Stimulated activated CD8-positive, alpha-beta memory T cell treated with anti-CD3 and anti-CD28 coated beads, Interleukin-15, amount 100 ng/mL, for 24 hours (primary cell): ENCODE data around the gene MXRA5.
"Not testable (repeated sequence)": the region's sequence is repeated elsewhere in the genome, so short reads cannot be mapped to it uniquely, and the experiment has no call there.

Experiments
- DNase-seq: peaks from one replicate; pipeline ENCODE4 v3.0.0-alpha.2; 2020; ENCODE audit warnings: low read depth

The MXRA5 gene

GRCh38 chrX:3343569-3343968 is 2.9 kb downstream of the MXRA5 start:
- not testable (repeated sequence) for DNase-seq

- no peak for DNase-seq
Observed at GRCh38 chrX:3340016-3340415, 6.4 kb downstream of the MXRA5 start.

- no peak for DNase-seq
Observed at GRCh38 chrX:3326681-3327080, 19.8 kb downstream of the MXRA5 start.

- no peak for DNase-seq
Observed at GRCh38 chrX:3320471-3321046, 25.9 kb downstream of the MXRA5 start.

DNA sequence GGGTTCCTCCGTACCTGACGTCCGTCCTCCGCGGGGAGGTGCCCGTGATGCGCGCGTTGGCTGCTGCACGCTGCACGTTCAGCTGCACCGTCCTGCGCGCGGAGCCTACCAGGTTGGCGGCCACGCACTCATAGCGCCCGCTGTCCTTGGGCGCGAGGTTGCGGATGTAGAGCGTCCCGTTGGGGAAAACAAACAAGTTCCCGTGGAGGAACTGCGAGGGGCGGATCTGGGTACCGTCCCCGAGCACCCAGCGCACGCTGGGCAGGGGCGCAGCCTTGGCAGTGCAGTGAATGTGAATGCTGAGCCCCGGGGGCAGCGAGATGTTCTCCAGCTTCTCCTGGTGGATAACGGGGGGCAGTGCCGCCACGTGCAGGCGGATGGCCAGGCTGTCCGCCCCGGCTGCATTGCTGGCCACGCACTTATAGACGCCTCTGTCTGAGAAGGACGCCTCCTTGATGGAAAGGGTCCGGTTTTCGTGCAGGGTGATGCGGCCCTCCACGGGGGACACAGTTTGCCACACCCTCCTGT is 29.2 kb downstream of the MXRA5 start:
- DNase-seq: no peak

- DNase-seq: no peak
Observed at GRCh38 chrX:3312109-3312508, 34.3 kb downstream of the MXRA5 start.

DNA sequence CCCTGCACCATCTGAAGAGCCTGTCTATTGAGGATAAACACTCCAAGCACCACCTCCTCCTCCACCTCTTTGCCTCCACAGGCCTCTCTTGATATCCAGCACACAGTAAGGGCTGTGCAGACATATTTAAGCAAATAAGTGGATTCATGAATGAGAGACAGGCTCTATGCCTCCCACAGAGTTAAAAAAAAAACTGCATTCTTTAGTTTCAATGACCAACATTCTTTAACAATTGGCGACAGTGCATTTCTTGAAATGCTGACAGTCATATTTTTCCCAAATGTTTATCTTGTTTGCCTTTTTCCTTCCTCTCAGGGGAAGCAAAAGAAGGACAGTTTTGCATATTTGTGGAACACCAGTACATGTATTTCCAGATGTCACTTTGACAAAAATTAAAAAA is 38.6 kb downstream of the MXRA5 start:
- DNase-seq: no peak

GRCh38 chrX:3299636-3300035 is 46.8 kb downstream of the MXRA5 start:
- no peak for DNase-seq

GRCh38 chrX:3295731-3296130 is 50.7 kb downstream of the MXRA5 start:
- DNase-seq: no peak

DNA sequence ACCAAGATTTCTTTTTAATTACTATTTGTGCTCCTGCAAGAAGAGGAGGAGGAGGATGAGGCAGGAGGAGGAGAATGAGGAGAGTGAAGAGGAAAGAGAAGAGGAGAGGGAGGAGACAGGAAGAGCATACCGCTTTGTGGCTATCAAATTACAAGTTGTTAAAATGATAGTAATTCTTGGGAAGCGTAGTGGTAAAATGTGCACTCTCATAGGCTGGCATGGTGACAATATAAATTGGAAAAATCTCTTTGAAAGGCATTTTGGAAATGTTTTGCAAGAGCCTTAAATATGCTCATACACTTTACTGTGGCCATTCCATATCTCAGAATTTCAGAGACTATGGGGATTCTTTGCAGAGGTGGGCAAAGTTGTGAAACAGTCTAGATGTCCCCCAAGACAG is 53.2 kb downstream of the MXRA5 start:
- no peak for DNase-seq

- DNase-seq: no peak
Observed at GRCh38 chrX:3290561-3290960, 55.9 kb downstream of the MXRA5 start.

DNA sequence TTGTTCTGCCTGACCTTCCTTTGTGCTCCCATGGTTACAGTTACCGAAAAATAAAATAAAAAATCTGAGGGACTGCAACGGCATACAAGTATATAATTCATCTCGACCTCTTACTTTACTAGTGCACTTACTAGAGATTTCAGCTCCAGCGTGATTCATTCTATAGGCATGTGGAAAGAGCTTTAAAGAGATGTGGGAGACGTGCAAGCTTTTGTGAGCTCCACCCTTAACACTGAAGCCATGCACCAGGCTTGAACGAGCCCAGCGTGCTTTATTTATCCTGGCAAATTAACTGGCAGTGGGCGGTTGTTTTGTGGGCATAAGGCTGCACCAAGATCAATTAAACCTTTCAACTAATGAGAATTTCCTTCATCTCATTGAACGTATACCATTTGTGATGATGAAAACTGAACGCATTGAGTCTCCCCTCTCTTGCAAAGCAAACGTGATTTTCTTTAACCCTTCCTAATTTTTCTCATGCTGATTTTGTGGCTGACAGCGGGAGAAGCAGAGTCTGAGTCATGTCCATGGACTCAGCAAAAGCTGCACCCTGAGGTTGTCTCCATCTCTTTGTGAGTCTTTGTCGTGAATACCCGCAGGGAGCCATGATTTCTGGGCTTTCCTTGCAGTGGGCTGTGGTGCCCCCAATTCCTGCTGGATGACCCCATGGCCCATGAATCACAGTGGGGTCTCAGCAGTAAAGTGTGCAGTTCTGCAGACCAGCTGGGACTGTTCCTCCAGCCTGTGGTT is 60.1 kb downstream of the MXRA5 start:
- DNase-seq: no peak

DNA sequence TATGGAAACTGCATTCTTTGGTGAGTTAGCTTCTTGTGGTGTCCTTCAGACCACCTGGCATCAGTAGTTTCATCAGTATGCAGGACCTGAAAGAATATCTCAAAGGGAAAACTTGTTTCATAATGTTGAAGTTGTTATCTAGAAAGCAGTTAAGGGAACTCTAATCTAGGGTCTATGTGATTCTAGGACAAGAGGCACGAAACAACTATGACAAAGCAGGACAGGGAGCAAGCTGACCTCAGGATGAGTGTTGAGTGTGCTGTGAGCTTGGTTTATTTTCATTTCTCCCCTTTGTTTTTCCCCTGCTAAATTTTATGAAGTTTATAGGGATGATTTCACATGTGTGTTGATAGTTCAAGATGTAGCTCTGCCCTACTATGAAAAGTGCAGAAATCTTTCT is 65.7 kb downstream of the MXRA5 start:
- DNase-seq: no peak

- not testable (repeated sequence) for DNase-seq
Observed at GRCh38 chrX:3273668-3274067, 72.8 kb downstream of the MXRA5 start.

- DNase-seq: no peak
Observed at GRCh38 chrX:3271834-3272186, 74.6 kb downstream of the MXRA5 start.

DNA sequence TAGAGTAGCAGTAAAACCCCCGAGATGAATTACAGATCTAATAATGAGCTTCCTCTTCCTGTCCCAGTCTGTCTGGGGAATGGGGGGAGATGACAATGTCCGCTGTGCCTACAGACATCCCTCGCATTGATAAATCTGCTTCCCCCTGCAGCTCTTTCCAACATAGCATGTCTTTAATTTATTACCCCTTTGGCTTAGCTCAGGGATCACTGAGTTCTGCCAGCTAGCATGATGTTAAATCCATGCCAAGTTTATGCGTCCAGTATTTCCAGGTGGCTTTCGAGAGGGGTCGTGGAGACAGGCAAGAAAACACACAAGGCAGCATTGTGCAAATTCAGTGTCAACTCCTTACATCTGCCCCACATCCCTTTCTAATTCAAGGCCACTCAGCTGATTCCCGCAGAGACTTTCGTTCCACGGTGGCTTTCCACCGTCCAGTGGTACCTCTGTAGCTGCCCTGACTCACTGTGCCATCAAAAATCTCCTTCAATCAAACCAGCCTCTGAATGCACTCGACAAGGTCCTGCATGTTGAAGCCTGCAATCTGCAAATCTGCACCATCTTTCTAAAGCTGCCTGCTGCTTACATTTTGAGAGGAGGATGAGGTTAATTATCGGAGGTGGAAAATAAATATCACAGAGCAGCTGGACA is 75.1 kb downstream of the MXRA5 start:
- DNase-seq: no peak

- no peak for DNase-seq
Observed at GRCh38 chrX:3268829-3269228, 77.6 kb downstream of the MXRA5 start.

- DNase-seq: no peak
Observed at GRCh38 chrX:3263681-3264126, 82.7 kb downstream of the MXRA5 start.

DNA sequence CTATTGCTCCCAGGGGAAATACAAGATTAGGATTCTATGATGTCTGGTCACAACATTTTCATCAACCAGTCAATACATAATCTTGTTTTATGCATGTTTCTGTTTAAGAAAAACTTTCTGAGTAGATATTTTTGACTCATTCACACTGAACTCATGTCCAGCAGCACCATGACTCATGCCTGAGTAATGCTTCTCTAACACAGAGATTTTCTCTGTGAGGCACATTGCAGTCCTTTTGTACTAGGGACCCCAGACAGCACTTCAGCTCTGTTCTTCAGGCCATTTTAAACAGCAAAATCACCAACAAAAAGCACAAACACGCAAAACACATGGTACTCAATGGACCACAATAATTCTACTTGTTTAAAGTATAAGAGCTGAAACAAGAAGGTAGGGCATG is 83.6 kb downstream of the MXRA5 start:
- DNase-seq: no peak
